Measurements from ENCODE around the gene PARD3. TPM values are rescaled to one million over a fixed set of nuclear protein-coding genes. Genes with fewer than 3 reads are reported as not detected.

Gene PARD3
- total RNA-seq, 4 donors from 2014 or later: 115 to 226 (median 141) TPM

DNA sequence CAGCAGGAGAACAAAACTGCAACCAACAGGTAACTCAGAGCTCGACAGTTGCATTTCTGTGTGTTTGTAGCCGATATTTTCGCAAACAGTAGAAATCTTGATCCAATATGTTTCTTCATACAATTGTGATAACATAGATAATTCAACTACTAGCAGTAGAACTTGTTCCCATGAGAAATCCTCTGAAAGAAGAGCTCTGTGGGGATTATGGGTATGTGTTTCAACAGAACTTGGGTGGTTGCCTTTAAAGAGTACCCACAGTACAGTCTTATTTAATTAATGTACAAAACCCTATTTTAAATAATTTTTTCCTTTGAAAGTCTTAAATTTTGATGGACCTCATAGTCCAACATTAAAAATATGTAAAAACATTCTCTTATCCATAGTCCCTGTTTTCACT, 266.1 kb downstream of the PARD3 start:
- no peaks in the 10 kb centered on the region for H3K4me1 ChIP-seq
- no peak overlapping the region for H3K27ac ChIP-seq
- no peak overlapping the region for H3K4me3 ChIP-seq
- no peaks in the 10 kb centered on the region for H3K9me3 ChIP-seq
- TF ChIP-seq EP300 (IDR thresholded peaks at IDR 0.05): no peak
- TF ChIP-seq POLR2AphosphoS5 (IDR thresholded peaks at IDR 0.05): no peak
- TF ChIP-seq POLR2A (IDR thresholded peaks at IDR 0.05): no peak
- TF ChIP-seq, protein P1, sequence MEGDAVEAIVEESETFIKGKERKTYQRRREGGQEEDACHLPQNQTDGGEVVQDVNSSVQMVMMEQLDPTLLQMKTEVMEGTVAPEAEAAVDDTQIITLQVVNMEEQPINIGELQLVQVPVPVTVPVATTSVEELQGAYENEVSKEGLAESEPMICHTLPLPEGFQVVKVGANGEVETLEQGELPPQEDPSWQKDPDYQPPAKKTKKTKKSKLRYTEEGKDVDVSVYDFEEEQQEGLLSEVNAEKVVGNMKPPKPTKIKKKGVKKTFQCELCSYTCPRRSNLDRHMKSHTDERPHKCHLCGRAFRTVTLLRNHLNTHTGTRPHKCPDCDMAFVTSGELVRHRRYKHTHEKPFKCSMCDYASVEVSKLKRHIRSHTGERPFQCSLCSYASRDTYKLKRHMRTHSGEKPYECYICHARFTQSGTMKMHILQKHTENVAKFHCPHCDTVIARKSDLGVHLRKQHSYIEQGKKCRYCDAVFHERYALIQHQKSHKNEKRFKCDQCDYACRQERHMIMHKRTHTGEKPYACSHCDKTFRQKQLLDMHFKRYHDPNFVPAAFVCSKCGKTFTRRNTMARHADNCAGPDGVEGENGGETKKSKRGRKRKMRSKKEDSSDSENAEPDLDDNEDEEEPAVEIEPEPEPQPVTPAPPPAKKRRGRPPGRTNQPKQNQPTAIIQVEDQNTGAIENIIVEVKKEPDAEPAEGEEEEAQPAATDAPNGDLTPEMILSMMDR (IDR thresholded peaks at IDR 0.05): no peak
- DNase-seq (ENCODE audit: low spot score in 2 of 2): no peak
- no peaks in the 10 kb centered on the region for H3K27me3 ChIP-seq
- WGBS: 87% methylated on average over 3 of the region's 3 CpGs
- H3K36me3 ChIP-seq: no peaks in the 10 kb centered on the region

DNA sequence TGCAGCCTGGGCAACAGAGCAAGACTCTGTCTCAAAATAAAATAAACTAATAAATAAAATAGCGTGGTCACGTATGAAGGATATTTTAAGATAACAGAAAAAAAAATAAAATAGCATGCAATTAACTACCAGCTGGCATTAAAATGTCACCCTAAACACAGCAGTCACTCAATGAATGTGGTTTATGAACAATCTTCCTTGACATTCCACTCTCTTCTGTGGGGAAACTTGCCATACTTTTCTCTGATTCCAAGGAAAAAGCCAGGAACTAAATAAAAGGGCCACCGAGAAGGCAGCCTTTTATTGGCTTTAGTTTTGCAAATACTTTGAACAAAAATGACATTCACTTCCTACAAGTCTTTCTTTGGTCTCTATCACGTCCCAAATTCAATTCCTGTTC, 266.6 kb downstream of the PARD3 start:
- Histone ChIP-seq H3K9me3 (no peaks in the 10 kb centered on the region), H3K27ac (no peak overlapping the region), H3K36me3 (no peaks in the 10 kb centered on the region), H3K27me3 (no peaks in the 10 kb centered on the region), H3K4me1 (no peaks in the 10 kb centered on the region), H3K4me3 (no peak overlapping the region)
- DNase-seq (ENCODE audit: low spot score in 2 of 2): no peak
- WGBS: 74% methylated on average over 4 of the region's 4 CpGs
- TF ChIP-seq EP300 (IDR thresholded peaks at IDR 0.05) (no peak), POLR2A (IDR thresholded peaks at IDR 0.05) (no peak), POLR2AphosphoS5 (IDR thresholded peaks at IDR 0.05) (no peak)
- TF ChIP-seq, protein P1 (IDR thresholded peaks at IDR 0.05): no peak

DNA sequence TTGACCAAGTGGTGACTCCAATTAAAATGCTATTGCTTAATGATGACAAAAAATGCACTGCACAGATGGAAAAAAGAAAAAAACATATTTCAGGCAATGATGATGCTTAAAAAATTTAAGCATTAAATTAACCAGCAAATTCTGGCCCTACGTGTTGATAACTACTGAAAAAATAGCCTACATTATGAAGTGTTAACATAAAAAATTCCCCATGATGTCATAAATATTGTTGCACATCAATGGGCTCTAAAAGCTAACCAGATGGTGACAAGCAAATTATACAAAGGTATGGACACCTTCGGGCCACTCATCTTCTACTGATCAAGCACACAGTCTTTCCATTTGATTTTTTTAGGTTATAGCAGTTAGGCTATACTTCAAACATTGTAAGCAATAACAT, 267.4 kb downstream of the PARD3 start:
- Histone ChIP-seq H3K27me3 (no peaks in the 10 kb centered on the region), H3K9me3 (no peaks in the 10 kb centered on the region), H3K4me1 (no peaks in the 10 kb centered on the region), H3K36me3 (no peaks in the 10 kb centered on the region), H3K4me3 (no peak overlapping the region), H3K27ac (no peak overlapping the region)
- DNase-seq (ENCODE audit: low spot score in 2 of 2): no peak
- WGBS: 83% methylated on average over 2 of the region's 2 CpGs
- TF ChIP-seq POLR2A (IDR thresholded peaks at IDR 0.05) (no peak), EP300 (IDR thresholded peaks at IDR 0.05) (no peak), POLR2AphosphoS5 (IDR thresholded peaks at IDR 0.05) (no peak)
- TF ChIP-seq, protein P1 (IDR thresholded peaks at IDR 0.05): no peak

DNA sequence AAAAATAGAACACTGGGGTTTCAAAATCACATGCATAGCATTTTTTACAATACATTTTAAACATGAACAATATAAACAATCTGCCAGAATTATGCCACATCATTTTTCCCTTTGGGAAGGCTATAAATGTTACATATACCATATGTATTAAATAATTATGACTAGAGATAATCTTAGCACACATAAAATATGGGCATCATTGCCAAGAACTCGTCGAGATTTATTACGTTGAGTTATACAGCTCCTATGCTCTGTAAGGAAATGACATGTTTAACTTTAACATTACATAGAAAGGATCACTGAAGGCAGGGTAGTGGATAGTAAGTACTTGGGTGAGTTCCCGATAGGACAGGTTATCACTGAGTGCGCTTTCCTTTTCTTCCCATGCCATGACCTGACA, 267.8 kb downstream of the PARD3 start:
- no peak for DNase-seq (ENCODE audit: low spot score in 2 of 2)
- Histone ChIP-seq H3K9me3 (no peaks in the 10 kb centered on the region), H3K27ac (no peak overlapping the region), H3K27me3 (no peaks in the 10 kb centered on the region), H3K4me1 (no peaks in the 10 kb centered on the region), H3K4me3 (no peak overlapping the region), H3K36me3 (no peaks in the 10 kb centered on the region)
- TF ChIP-seq EP300 (IDR thresholded peaks at IDR 0.05) (no peak), POLR2AphosphoS5 (IDR thresholded peaks at IDR 0.05) (no peak), POLR2A (IDR thresholded peaks at IDR 0.05) (no peak)
- TF ChIP-seq, protein P1 (IDR thresholded peaks at IDR 0.05): no peak
- WGBS: 62% methylated on average over 5 of the region's 5 CpGs

DNA sequence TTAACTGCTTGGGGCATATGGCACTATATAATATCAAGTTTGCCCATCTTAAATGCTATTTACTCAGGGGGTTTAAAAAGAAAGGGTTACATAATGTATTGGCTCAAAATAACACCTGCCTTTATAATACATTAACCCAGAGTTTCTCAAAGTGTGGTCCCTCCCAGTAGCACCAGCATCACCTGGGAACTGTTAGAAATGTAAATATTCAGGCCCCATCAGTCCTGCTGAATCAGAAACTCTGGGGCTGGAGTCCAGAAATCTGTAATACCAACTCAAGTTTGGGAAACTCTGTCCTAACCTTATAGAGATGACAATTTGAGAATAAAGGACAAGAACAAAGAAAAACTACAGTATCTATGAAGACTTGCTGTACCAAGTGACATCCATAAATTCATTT, 270.7 kb downstream of the PARD3 start:
- TF ChIP-seq, protein P1 (IDR thresholded peaks at IDR 0.05): no peak
- TF ChIP-seq POLR2AphosphoS5 (IDR thresholded peaks at IDR 0.05) (no peak), POLR2A (IDR thresholded peaks at IDR 0.05) (no peak), EP300 (IDR thresholded peaks at IDR 0.05) (no peak)
- Histone ChIP-seq H3K36me3 (no peaks in the 10 kb centered on the region), H3K27ac (no peak overlapping the region), H3K4me3 (no peak overlapping the region), H3K27me3 (no peaks in the 10 kb centered on the region), H3K4me1 (peaks cover 3% of the 10 kb centered on the region), H3K9me3 (no peaks in the 10 kb centered on the region)
- no peak for DNase-seq (ENCODE audit: low spot score in 2 of 2)
